Fibroblast of pulmonary artery (primary cell): Measurements from ENCODE around the gene FOLR3.
A peak's percentile ranks its signal among the peaks of the same experiment; 100 is the strongest.
"Not testable (repeated sequence)": the region's sequence is repeated elsewhere in the genome, so short reads cannot be mapped to it uniquely, and the experiment has no call there.

Source experiments
- DNase-seq: peaks from one replicate; pipeline ENCODE4 v3.0.0-alpha.2; 2010; ENCODE audit warnings: low read depth
- H3K4me3 ChIP-seq: replicated peaks from 2 replicates; pipeline ENCODE4 v1.5.1; 2011; ENCODE audit warnings: low read depth, mild to moderate bottlenecking, control low read depth, low read length, moderate library complexity
- TF ChIP-seq, protein P1 (sequence below): IDR thresholded peaks from 2 replicates; pipeline ENCODE4 v1.5.1; 2011; ENCODE audit warnings: mild to moderate bottlenecking, control low read depth, low read length, inconsistent platforms; ENCODE audit errors: missing control alignments

The FOLR3 gene

DNA sequence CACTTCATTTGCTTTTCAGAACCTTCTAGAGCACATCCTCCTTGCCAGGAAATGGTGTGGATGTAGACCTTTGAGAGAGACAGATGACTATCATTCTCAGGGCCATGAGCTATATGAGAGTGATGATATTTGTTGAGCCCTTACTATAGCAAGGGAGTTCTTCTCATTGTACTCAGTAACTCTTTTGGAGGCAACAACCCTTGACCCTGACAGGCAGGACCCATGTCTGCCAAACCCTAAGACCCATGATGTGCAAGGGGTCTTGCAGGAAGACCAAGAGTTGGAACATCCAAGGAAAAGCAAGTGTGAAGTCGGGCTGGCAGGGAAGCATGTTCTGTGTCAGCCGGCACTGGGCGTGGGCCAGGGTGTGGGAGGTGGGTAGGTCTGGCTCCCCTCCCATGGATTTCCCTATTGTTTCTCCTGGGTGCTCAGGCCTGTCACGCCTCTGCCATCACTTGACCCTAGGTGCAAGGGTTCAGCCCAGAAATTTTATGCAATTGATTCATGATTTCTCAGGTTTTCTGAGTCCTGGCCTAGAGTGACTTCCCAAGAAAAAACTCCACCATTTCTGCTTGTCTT, 1.2 kb downstream of the FOLR3 start:
- no peak overlapping the region for H3K4me3 ChIP-seq
- TF ChIP-seq, protein P1, sequence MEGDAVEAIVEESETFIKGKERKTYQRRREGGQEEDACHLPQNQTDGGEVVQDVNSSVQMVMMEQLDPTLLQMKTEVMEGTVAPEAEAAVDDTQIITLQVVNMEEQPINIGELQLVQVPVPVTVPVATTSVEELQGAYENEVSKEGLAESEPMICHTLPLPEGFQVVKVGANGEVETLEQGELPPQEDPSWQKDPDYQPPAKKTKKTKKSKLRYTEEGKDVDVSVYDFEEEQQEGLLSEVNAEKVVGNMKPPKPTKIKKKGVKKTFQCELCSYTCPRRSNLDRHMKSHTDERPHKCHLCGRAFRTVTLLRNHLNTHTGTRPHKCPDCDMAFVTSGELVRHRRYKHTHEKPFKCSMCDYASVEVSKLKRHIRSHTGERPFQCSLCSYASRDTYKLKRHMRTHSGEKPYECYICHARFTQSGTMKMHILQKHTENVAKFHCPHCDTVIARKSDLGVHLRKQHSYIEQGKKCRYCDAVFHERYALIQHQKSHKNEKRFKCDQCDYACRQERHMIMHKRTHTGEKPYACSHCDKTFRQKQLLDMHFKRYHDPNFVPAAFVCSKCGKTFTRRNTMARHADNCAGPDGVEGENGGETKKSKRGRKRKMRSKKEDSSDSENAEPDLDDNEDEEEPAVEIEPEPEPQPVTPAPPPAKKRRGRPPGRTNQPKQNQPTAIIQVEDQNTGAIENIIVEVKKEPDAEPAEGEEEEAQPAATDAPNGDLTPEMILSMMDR, result no peak
- DNase-seq, result no peak

DNA sequence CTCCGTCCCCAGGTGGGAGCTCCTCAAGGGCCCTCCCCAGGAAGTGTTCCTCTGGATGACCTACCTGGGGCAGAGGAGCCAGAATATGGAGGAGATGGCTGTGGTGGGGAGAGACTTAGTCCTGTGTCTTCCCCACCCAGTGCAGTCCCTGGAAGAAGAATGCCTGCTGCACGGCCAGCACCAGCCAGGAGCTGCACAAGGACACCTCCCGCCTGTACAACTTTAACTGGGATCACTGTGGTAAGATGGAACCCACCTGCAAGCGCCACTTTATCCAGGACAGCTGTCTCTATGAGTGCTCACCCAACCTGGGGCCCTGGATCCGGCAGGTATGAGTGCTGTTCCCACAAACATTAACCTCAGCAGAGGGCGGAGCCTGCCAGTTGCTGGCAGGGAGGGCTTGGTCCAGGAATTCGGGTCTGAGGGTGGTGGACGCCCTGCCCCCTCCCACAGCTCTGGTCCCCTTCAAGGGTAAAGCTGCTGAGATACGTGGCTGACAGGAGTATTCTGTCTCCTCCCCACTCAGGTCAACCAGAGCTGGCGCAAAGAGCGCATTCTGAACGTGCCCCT, 3.4 kb downstream of the FOLR3 start:
- DNase-seq, result no peak
- H3K4me3 ChIP-seq, result no peak overlapping the region
- TF ChIP-seq, protein P1, result no peak

DNA sequence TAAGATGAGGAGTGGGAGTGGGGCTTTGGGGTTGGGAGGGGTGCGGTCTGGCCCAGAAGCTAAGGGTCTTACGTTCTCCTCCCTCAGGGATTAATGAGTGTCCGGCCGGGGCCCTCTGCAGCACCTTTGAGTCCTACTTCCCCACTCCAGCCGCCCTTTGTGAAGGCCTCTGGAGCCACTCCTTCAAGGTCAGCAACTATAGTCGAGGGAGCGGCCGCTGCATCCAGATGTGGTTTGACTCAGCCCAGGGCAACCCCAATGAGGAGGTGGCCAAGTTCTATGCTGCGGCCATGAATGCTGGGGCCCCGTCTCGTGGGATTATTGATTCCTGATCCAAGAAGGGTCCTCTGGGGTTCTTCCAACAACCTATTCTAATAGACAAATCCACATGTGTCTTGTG, 4.0 kb downstream of the FOLR3 start:
- no peak overlapping the region for H3K4me3 ChIP-seq
- DNase-seq, result no peak
- TF ChIP-seq, protein P1, result no peak

DNA sequence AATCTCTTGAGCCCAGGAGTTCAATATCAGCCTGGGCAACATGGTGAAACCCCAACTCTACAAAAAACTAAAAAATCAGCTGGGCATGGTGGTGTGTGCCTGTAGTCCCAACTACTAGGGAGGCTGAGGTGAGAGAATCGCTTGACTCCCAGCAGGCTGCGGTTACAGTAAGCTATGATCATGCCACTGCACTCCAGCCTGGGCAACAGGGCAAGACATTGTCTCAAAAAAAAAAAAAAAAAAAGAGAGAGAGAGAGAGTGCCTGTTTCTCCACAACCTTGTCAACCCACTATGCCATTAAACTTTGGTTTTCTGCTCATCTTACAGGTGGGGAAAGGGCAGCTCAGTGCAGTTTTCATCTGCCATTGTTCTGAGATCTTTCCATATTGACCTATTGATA, 5.1 kb downstream of the FOLR3 start:
- no peak for DNase-seq
- TF ChIP-seq, protein P1, result no peak
- no peak overlapping the region for H3K4me3 ChIP-seq

DNA sequence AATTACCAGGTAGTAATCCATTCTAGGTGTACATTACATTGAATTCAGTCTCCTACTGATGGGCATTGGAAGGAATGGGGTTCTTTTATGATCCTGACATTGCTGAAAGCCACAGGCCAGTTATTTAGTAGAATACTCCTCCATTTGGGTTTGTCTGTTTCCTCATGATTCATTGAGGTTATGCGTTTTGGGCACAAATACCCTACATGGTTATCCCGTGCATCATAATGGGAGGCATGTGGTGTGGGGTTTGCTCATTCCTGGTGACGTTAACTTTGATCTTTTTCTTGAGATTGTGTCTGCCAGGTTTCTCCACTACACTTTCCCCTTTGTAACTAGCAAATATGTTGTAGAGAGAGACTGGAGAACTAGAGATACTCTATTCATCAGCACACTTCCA, 5.5 kb downstream of the FOLR3 start:
- DNase-seq, result peak; percentile 70
- TF ChIP-seq, protein P1, result no peak
- no peak overlapping the region for H3K4me3 ChIP-seq

DNA sequence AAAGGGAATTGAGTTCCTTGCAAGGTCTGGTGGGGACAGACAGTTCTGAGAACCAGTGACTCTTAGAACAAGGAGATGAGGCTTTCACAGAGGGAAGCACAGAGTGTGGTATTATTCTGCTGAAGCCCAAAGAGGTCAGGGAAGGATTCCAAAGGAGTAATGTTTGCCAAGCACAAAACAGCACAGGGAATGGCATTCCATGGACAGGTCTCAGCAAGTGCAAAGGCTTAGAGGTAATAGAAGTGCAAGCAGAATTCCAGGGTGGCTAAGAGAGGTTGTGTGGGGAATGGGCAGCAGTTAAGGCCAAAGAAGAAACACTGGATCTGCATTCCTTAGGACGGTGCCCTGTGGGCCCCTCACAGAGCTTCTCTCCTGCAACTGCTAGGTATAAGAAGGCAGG, 6.6 kb downstream of the FOLR3 start:
- H3K4me3 ChIP-seq, DNase-seq: not testable (repeated sequence)

DNA sequence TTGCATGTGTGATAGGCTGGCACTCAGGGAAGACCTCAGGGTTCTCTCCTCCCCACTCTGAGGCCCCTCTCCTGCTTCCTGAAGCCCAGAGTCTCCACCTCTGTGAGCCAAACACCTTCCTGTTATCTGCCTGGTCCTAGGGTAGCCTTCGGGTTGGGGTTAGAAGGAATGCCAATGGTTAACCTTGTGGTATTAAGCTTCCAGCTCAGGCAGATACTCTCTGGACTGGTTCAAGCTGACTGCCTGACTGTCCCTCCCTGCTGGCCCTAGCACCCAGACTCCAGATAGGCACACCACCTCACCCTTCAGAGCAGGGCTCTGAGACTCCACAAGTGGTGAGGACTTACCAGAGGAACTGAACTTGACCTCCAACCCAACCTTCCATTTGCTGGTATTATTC, 7.0 kb downstream of the FOLR3 start:
- DNase-seq, result not testable (repeated sequence)

DNA sequence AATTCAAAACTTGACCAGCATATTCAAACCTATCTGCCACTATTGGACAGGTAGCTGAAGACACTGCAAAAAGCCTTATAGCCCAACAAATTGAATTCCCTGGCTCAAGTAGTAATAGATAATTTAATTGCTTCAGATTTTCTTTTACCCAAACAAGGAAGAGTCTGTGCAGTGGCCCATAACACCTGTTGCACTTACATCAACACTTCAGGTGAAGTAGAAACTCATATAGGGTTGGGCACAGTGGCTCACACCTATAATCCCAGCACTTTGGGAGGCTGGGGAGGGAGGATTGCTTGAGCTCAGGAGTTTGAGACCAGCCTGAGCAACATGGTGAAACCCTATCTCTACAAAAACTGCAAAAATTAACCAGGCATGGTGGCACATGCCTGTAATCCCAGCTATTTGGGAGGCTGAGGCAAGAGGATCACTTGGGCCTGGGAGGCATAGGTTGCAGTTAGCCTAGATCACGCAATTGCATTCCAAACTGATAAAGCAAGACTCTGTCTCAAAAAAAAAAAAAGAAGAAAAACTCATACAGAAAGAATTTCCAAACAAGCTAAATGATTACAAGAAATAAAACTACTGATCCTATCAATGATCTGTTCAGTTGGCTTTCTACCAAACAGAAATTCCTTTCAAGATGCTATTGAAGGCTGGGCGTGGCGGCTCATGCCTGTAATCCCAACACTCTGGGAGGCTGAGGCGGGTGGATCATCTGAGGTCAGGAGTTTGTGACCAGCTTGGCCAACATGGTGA, 9.5 kb downstream of the FOLR3 start:
- TF ChIP-seq, protein P1, result no peak
- DNase-seq, result peak; percentile 44
- H3K4me3 ChIP-seq, result no peak overlapping the region

More for the DNA sequence above, 7.0 kb downstream of the FOLR3 start:
- not testable (repeated sequence) for H3K4me3 ChIP-seq
